ENCODE results near the gene CTIF.

CTIF gene

GRCh38 chr18:48689548-48689947 lies 150.7 kb downstream of the CTIF start:
- no peak for DNase-seq

GRCh38 chr18:48690494-48690893 lies 151.7 kb downstream of the CTIF start:
- no peak for DNase-seq

GRCh38 chr18:48693006-48693405 lies 154.2 kb downstream of the CTIF start:
- DNase-seq, result no peak

- peak in 1 of 2 experiments; percentile 25 for DNase-seq
Measured at GRCh38 chr18:48693625-48694262, 154.9 kb downstream of the CTIF start.

GRCh38 chr18:48694295-48694694 lies 155.5 kb downstream of the CTIF start:
- DNase-seq, result no peak

- no peak for DNase-seq
Measured at GRCh38 chr18:48695671-48696070, 156.8 kb downstream of the CTIF start.

- no peak for DNase-seq
Measured at GRCh38 chr18:48696218-48696617, 157.4 kb downstream of the CTIF start.

- peak in 1 of 2 experiments; percentile 35 for DNase-seq
Measured at GRCh38 chr18:48697441-48697840, 158.6 kb downstream of the CTIF start.

- no peak for DNase-seq
Measured at GRCh38 chr18:48698707-48699106, 159.9 kb downstream of the CTIF start.

GRCh38 chr18:48699761-48700160 lies 160.9 kb downstream of the CTIF start:
- no peak for DNase-seq

GRCh38 chr18:48700446-48700845 lies 161.6 kb downstream of the CTIF start:
- no peak for DNase-seq

- no peak for DNase-seq
Measured at GRCh38 chr18:48702346-48703027, 163.7 kb downstream of the CTIF start.

GRCh38 chr18:48703028-48703386 lies 164.2 kb downstream of the CTIF start:
- DNase-seq, result no peak

GRCh38 chr18:48703418-48703817 lies 164.6 kb downstream of the CTIF start:
- no peak for DNase-seq

GRCh38 chr18:48705043-48705442 lies 166.2 kb downstream of the CTIF start:
- no peak for DNase-seq

- DNase-seq, result no peak
Measured at GRCh38 chr18:48705531-48705930, 166.7 kb downstream of the CTIF start.

- DNase-seq, result no peak
Measured at GRCh38 chr18:48706731-48707130, 167.9 kb downstream of the CTIF start.

GRCh38 chr18:48707636-48708296 lies 168.9 kb downstream of the CTIF start:
- DNase-seq, result no peak

GRCh38 chr18:48708807-48709206 lies 170.0 kb downstream of the CTIF start:
- DNase-seq, result no peak

GRCh38 chr18:48709371-48710062 lies 170.7 kb downstream of the CTIF start:
- no peak for DNase-seq

GRCh38 chr18:48711651-48712486 lies 173.0 kb downstream of the CTIF start:
- DNase-seq, result peak in 1 of 2 experiments; percentile 32

- DNase-seq, result no peak
Measured at GRCh38 chr18:48713309-48713708, 174.5 kb downstream of the CTIF start.

- no peak for DNase-seq
Measured at GRCh38 chr18:48714873-48715272, 176.0 kb downstream of the CTIF start.

All from NCI-H446 (cell line).